AG10803 (cell line): ENCODE data around the gene GRID1.

ENCODE experiments used
- DNase-seq: peaks from one replicate; pipeline ENCODE4 v3.0.0; 2010; ENCODE audit warnings: low read depth
- H3K4me3 ChIP-seq: 2 replicates; pipeline ENCODE4 v1.5.1; 2011; ENCODE audit warnings: mild to moderate bottlenecking, low read length, control low read depth
- TF ChIP-seq, protein P1 (sequence below): conservative IDR thresholded peaks from 2 replicates; pipeline ENCODE4 v1.5.1; 2011; ENCODE audit warnings: mild to moderate bottlenecking, low read length, control low read depth, inconsistent platforms

GRID1 gene

DNA sequence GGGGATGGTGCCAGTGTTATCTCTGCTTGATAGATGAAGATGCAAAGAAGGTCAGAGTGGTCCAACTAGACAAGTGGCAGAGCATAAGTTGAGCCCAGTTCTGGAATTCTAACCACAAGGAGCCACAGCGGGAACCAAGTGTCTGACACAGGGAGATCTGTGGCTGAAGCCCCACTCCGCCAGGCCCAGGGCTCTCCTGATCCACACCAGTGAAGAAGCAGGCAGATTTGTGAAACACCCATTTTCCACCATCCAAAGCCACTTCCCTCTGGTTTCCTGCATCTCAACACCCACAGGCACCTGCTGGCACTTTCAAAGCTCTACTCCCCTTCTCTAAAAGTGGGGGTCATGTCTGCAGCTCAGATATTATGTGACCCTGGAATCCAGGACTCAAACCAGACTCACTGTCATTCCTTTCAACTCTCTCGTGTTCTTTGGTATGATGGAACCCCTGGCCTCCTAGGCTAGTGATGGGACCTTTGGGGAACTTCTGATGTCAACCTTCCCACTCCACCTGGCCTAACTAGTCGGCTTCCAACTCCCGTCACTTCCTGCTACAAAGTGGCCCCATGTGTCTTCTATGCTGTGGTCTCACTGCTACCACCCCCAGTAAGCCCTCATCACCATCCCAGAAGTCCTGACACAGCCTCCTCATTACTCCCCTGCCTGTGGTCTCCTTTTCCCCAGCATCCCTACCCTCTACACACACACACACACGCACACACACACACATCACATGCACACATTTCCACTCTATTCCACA is 177.6 kb downstream of the GRID1 start:
- TF ChIP-seq, protein P1, sequence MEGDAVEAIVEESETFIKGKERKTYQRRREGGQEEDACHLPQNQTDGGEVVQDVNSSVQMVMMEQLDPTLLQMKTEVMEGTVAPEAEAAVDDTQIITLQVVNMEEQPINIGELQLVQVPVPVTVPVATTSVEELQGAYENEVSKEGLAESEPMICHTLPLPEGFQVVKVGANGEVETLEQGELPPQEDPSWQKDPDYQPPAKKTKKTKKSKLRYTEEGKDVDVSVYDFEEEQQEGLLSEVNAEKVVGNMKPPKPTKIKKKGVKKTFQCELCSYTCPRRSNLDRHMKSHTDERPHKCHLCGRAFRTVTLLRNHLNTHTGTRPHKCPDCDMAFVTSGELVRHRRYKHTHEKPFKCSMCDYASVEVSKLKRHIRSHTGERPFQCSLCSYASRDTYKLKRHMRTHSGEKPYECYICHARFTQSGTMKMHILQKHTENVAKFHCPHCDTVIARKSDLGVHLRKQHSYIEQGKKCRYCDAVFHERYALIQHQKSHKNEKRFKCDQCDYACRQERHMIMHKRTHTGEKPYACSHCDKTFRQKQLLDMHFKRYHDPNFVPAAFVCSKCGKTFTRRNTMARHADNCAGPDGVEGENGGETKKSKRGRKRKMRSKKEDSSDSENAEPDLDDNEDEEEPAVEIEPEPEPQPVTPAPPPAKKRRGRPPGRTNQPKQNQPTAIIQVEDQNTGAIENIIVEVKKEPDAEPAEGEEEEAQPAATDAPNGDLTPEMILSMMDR, result no peak
- H3K4me3 ChIP-seq, result no peak overlapping the region
- no peak for DNase-seq

DNA sequence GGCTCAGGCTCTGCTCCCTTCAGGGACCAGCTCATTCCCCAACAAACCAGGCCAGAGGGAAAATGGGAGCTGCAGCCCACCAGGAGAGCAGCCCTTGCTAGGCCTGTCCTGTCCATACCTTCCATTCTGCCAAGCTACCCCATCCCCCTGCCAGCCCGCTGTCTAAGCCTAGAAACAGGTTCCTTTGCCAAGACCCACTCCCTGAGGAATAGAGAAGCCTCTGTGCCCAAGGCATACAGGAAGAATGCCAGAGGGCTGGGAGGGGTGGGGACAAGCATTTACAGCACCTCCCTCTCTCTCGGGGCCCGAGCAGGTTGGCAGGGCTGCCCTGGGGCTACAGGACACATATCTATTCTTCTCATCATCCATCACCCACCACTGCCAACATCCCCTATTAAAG is 178.3 kb downstream of the GRID1 start:
- TF ChIP-seq, protein P1, result no peak
- DNase-seq, result no peak
- H3K4me3 ChIP-seq, result no peak overlapping the region

DNA sequence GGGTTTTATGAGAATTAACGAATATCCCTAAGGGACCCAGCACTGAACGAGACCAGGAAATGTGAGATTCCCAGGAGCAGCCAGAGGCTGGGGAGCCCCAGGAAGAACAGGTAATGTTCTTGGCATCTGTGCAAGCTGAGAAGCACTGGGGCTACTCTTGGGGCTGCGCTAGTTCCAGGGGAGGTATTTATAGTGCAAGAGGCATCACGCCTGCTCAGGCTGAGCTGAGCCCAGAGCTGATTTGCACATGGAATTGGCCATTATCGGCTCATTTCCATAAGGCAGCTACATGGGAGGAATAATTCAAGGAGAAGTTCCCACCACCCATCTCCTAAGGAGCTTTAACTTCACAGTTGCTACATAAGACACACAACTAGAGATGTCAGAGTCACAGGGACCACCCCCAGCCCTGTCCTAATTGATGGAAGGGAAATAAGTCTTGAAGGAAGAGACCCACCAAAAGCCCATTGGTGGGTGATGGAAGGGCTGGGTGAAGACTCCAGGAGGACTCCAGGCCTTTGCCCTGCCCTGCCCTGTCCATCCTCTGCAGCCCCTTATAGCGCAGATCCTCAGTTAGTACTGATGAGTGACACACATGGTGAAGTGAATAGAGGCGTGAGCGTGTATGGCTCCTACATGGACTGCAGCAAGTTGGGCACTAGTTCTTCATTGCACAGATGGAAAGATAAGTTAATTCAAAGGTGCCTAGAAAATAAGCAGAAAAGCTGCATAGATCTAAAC is 178.9 kb downstream of the GRID1 start:
- TF ChIP-seq, protein P1, result no peak
- no peak overlapping the region for H3K4me3 ChIP-seq
- DNase-seq, result no peak

DNA sequence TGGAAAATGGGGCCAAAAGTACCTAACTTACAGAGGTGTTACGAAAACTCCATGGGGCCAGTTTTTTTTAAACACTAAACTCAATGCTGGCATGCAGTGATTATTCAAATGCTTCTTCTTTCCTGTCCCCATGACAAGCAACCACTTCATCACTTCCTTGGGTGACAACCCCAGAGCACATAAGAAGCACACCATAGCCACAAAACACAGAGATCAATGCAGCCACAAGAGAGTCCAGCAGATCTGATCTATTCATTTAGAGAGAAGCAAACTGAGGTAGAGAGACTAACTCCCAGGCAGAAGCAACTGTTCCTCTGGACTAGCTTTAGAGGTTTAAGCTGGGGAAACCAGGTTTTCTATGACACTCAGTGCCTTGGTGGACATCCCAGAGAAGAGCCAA is 180.0 kb downstream of the GRID1 start:
- DNase-seq, result no peak
- TF ChIP-seq, protein P1, result no peak
- H3K4me3 ChIP-seq, result no peak overlapping the region

DNA sequence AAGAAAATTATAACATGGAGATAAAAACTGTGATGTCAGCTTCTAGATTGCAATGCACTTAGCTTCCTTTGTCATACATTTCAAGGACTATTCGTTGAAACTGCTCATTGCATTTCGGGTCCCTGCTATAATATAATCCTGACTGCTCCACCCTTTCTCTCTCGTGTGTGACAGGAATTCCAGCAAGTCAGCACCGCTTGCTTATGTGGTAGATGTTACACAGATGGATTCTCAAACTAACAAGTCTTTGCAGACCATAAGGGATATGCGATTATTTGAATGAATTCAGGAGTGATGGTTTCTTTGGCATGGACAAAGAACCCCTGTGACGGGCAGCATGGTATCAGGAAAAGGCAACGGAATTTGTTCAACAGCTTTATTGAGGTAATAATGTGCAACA is 184.0 kb downstream of the GRID1 start:
- no peak for DNase-seq

DNA sequence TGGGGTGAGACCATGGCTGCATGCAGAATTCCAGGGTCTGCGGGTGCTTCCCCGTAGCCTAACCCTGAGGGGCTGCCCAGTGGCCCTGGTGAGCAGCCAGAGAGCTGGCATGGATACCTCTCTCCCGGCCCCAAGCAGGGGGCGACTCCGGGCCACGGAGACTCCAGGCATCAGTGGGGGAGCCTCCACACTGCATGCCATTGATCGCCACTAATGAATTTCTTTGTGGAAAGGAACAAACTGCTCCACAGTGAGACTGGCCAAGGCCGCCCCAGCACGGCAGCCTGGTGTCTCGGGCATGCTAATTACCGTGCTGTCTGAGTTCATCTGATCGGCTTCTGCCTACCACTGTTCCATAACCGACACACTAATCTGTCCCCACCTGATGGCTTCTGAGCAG is 184.4 kb downstream of the GRID1 start:
- no peak overlapping the region for H3K4me3 ChIP-seq
- TF ChIP-seq, protein P1, result no peak
- DNase-seq, result no peak

More for the DNA sequence above, 184.0 kb downstream of the GRID1 start:
- H3K4me3 ChIP-seq, result no peak overlapping the region
- TF ChIP-seq, protein P1, result no peak

DNA sequence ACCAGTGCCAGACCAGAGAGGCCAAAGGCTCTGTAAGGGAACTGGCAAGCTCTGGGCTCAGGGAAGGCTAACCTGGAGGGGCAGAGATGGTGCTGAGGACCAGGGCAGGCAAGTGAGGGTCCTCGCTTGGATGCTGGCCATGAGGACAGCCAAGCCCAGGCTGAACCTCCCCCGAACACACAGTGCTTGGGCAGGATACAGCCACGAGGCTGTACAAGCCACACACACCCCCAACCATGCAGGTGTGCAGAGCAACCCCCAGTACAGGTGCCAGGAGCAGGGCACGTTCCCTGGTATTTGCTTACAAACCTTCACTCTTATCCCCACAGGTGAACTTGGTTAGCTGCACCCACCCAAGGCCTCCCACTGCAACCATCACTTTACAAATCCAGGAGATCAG is 185.7 kb downstream of the GRID1 start:
- TF ChIP-seq, protein P1, result no peak
- H3K4me3 ChIP-seq, result no peak overlapping the region
- no peak for DNase-seq
